GM12878 (cell line): ENCODE results near the gene PRKN. TPM values are rescaled to one million over a fixed set of nuclear protein-coding genes. Genes with fewer than 3 reads are reported as not detected.

ENCODE experiments used
- ATAC-seq: fragments of 200-7000 bp; cut with Tn5 transposase; 3 replicates; pipeline ENCODE4 v1.9.1; 2020; ENCODE audit warnings: mild to moderate bottlenecking, moderate library complexity
- BruUV-seq: library from RNA; stranded (reverse); fragments of 400-500 nt; replicated peaks from 2 replicates; lab custom pipeline; 2021; lab: Mats Ljungman, UMichigan
- CTCF ChIA-PET: fragments of 300-600 bp; sonication (Branson Sonifier 250); formaldehyde crosslinking; extraction: SDS; loops from one replicate; lab custom pipeline; 2021; ENCODE audit warnings: inconsistent platforms; lab: Yijun Ruan, JAX
- POLR2A ChIA-PET: fragments of 350-600 bp; formaldehyde crosslinking; extraction: SDS; loops from one replicate; lab custom pipeline; 2021; ENCODE audit warnings: inconsistent platforms; lab: Charles Lee
- RAD21 ChIA-PET: fragments of 300-600 bp; sonication (Branson Sonifier 250); formaldehyde crosslinking; loops from one replicate; lab custom pipeline; 2023; ENCODE audit warnings: antibody characterized with exemption; ENCODE audit not compliant: unreplicated experiment; lab: Charles Lee
- SMC1A ChIA-PET: fragments of 300-600 bp; sonication (Branson Sonifier 250); formaldehyde crosslinking; loops from one replicate; lab custom pipeline; 2023; ENCODE audit not compliant: unreplicated experiment, uncharacterized antibody; lab: Charles Lee
- DNase-seq: peaks from one replicate; pipeline ENCODE4 v3.0.0-alpha.2; 2011; ENCODE audit warnings: low read depth, low spot score
- FAIRE-seq: peaks from 3 replicates; lab custom pipeline; 2011; peaks lifted over from hg19 to GRCh38; lab: Jason Lieb, UNC
- H2AFZ ChIP-seq: 2 replicates; pipeline ENCODE4 v1.6.0; 2011; ENCODE audit warnings: low read depth, low read length, control low read depth; ENCODE audit not compliant: control insufficient read depth
- H3K27ac ChIP-seq: 2 replicates; pipeline ENCODE4 v1.5.1; 2011; ENCODE audit warnings: control low read depth; ENCODE audit not compliant: control insufficient read depth, insufficient read depth
- H3K27me3 ChIP-seq, 2 experiments: replicated peaks in 1 of 2; 2 replicates each; pipeline versions ENCODE4 v1.6.0 to v1.6.1; 2011; ENCODE audit warnings: low read length in 1 of 2; ENCODE audit not compliant: control insufficient read depth in 2 of 2, insufficient read depth in 2 of 2
- H3K36me3 ChIP-seq, 2 experiments: 2 replicates each; pipeline ENCODE4 v1.5.1; 2011; ENCODE audit warnings: low read length in 1 of 2; ENCODE audit not compliant: control insufficient read depth in 2 of 2, insufficient read depth in 2 of 2
- H3K4me1 ChIP-seq: 2 replicates; pipeline ENCODE4 v1.6.1; 2011; ENCODE audit warnings: mild to moderate bottlenecking, low read length, moderate library complexity, mixed read lengths; ENCODE audit not compliant: control insufficient read depth, insufficient read depth
- H3K4me2 ChIP-seq: 2 replicates; pipeline ENCODE4 v1.6.0; 2011; ENCODE audit warnings: control low read depth; ENCODE audit not compliant: control insufficient read depth, insufficient read depth
- H3K4me3 ChIP-seq: fragments of 200-600 bp; sonication (generic); 2 replicates; pipeline ENCODE4 v1.5.1; 2016
- H3K79me2 ChIP-seq: 2 replicates; pipeline ENCODE4 v1.6.0; 2011; ENCODE audit warnings: low read length; ENCODE audit not compliant: control insufficient read depth, insufficient read depth
- H3K9ac ChIP-seq: 2 replicates; pipeline ENCODE4 v1.8.0; 2011; ENCODE audit warnings: low read length, control low read depth, mixed read lengths; ENCODE audit not compliant: control insufficient read depth, insufficient read depth
- H3K9me3 ChIP-seq: replicated peaks from 3 replicates; pipeline ENCODE4 v1.5.1; 2011; ENCODE audit warnings: mild to moderate bottlenecking, low read length; ENCODE audit not compliant: control insufficient read depth, insufficient read depth
- H4K20me1 ChIP-seq: 2 replicates; pipeline ENCODE4 v1.6.0; 2011; ENCODE audit not compliant: control insufficient read depth, insufficient read depth
- KAT2A ChIP-seq: conservative IDR thresholded peaks from 2 replicates; pipeline ENCODE4 v1.6.1; 2011; ENCODE audit warnings: low read depth, low read length; ENCODE audit not compliant: control insufficient read depth
- RBBP5 ChIP-seq: fragments of 200-600 bp; sonication (generic); conservative IDR thresholded peaks from 2 replicates; pipeline ENCODE4 v1.6.1; 2016
- TAF1 ChIP-seq: IDR thresholded peaks from 2 replicates; pipeline ENCODE4 v1.6.1; 2011; ENCODE audit warnings: mild to moderate bottlenecking, low read depth, low read length, borderline replicate concordance
- WRNIP1 ChIP-seq: IDR thresholded peaks from 2 replicates; pipeline ENCODE4 v1.6.1; 2011; ENCODE audit warnings: low read depth, low read length, improper control_type of control experiment, borderline replicate concordance
- WGBS: methylation state at CpG from one replicate; pipeline ENCODE4 v1.1.6; 2016; ENCODE audit warnings: low lambda C conversion rate; ENCODE audit not compliant: insufficient replicate concordance, insufficient coverage; ENCODE audit errors: missing lambda C conversion rate; 5-methylcytosine and 5-hydroxymethylcytosine counted together
- in situ Hi-C: fragments of 300-500 bp; cut with MboI; formaldehyde crosslinking; loops from 9 replicates; pipeline ENCODE4 v1.14.3; 2018; ENCODE audit warnings: mixed read lengths
- intact Hi-C: fragments of 100-400 bp; cut with micrococcal nuclease; formaldehyde crosslinking; loops from one replicate; pipeline ENCODE4 v1.14.2; 2022; ENCODE audit not compliant: unreplicated experiment
- polyA plus RNA-seq, 11 experiments: library from polyadenylated mRNA; depleted of rRNA in 4 of 11; unstranded in 6 of 11; stranded (reverse) in 5 of 11; fragments of >200 nt; fragmentation: Nextera tagmentation in 4 of 11; fragmentation: Illumina TruSeq in 1 of 11; extraction: Ambion mirVana in 4 of 11; extraction: Trizol in 1 of 11; gene quantifications; 1 replicate in 1 of 11; 2 replicates in 10 of 11; pipeline versions ENCODE4 v1.2.1 to v1.2.3, GENCODE V29; 2011 to 2016; ENCODE audit warnings: inconsistent platforms in 2 of 11, missing spikeins in 2 of 11, low read depth in 1 of 11
- total RNA-seq, 4 experiments: library from RNA; depleted of rRNA in 3 of 4; stranded (reverse); fragments of >200 nt in 3 of 4; fragmentation: Illumina TruSeq in 1 of 4; extraction: Trizol in 1 of 4; gene quantifications; 2 replicates each; pipeline versions ENCODE4 v1.2.1 to v1.2.3, GENCODE V29; 2013 to 2021
- TF ChIP-seq, protein P1 (sequence below): IDR thresholded peaks from 2 replicates; pipeline ENCODE4 v1.6.1; 2011; ENCODE audit warnings: mild to moderate bottlenecking, low read depth, low read length, moderate library complexity; ENCODE audit not compliant: insufficient replicate concordance
- TF ChIP-seq, protein P2 (sequence below): fragments of 450-650 bp; IDR thresholded peaks from 2 replicates; pipeline ENCODE4 v1.6.1; 2016; ENCODE audit warnings: mild to moderate bottlenecking

The PRKN gene
- total and polyA plus RNA-seq, 10 of the 15 experiments (the other 5 are each of a cell fraction or from before 2014, with no cell fraction given): 0.06 to 0.09 TPM; not detected in 8

DNA sequence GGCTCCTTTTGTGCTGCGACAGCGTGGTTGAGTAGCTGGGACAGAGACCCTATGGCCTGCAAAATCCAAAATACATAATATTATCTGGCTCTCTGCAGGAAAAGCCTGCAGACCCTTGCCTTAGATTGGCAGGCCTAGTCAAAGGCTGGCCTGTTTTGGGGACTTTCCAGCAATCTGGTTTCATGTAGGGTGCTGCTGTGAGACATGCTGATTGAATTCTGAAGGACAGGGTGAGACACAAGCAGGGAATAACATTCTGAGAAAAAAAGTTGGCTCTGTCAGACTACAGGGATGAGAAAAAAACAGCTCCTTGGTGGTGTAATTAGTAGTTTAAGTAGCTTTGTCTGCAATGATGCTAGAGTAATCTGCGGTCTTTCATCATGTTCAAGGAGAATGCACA is 1051.0 kb downstream of the PRKN start:
- H4K20me1 ChIP-seq: no peaks in the 10 kb centered on the region
- 16% methylated on average over 3 of the region's 3 CpGs for WGBS
- SMC1A ChIA-PET: interaction anchor here (0.9 kb wide), 1 partner anchor 18 kb away, joined by 4 read pairs; no protein-coding TSS in a partner anchor
- RAD21 ChIA-PET: no interaction called here
- intact Hi-C loops: no loop called here
- H3K4me3 ChIP-seq: no peak overlapping the region
- no peak overlapping the region for H3K9ac ChIP-seq
- no TSS peak for BruUV-seq
- no peaks in the 10 kb centered on the region for H3K9me3 ChIP-seq
- CTCF ChIA-PET: interaction anchor here (1.1 kb wide), 1 partner anchor 258 kb away, joined by 3 read pairs; no protein-coding TSS in a partner anchor
- H3K36me3 ChIP-seq: no peaks in the 10 kb centered on the region
- H3K79me2 ChIP-seq: no peaks in the 10 kb centered on the region
- ATAC-seq (peak; percentile 81), DNase-seq (no peak), FAIRE-seq (no peak)
- H3K4me2 ChIP-seq: no peak overlapping the region
- no peak overlapping the region for H3K27ac ChIP-seq
- H2AFZ ChIP-seq: no peak overlapping the region
- in situ Hi-C loops: no loop called here
- POLR2A ChIA-PET: no interaction called here
- H3K4me1 ChIP-seq: no peaks in the 10 kb centered on the region
- no peaks in the 10 kb centered on the region for H3K27me3 ChIP-seq
- TF ChIP-seq RBBP5: no peak
- TF ChIP-seq, protein P1, sequence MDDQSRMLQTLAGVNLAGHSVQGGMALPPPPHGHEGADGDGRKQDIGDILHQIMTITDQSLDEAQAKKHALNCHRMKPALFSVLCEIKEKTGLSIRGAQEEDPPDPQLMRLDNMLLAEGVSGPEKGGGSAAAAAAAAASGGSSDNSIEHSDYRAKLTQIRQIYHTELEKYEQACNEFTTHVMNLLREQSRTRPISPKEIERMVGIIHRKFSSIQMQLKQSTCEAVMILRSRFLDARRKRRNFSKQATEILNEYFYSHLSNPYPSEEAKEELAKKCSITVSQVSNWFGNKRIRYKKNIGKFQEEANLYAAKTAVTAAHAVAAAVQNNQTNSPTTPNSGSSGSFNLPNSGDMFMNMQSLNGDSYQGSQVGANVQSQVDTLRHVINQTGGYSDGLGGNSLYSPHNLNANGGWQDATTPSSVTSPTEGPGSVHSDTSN: peak; percentile 34
- no peak for TF ChIP-seq WRNIP1
- TF ChIP-seq, protein P2, sequence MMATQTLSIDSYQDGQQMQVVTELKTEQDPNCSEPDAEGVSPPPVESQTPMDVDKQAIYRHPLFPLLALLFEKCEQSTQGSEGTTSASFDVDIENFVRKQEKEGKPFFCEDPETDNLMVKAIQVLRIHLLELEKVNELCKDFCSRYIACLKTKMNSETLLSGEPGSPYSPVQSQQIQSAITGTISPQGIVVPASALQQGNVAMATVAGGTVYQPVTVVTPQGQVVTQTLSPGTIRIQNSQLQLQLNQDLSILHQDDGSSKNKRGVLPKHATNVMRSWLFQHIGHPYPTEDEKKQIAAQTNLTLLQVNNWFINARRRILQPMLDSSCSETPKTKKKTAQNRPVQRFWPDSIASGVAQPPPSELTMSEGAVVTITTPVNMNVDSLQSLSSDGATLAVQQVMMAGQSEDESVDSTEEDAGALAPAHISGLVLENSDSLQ: peak; percentile 67
- no peak for TF ChIP-seq TAF1
- TF ChIP-seq KAT2A: no peak
